Fibroblast of skin of left quadriceps (primary cell): ENCODE results near the gene PPP1R12A.

Source experiments
- DNase-seq, 2 experiments: peaks; one replicate each; pipeline ENCODE4 v3.0.0-alpha.2; 2013; ENCODE audit warnings: low read depth in 2 of 2

PPP1R12A gene

DNA sequence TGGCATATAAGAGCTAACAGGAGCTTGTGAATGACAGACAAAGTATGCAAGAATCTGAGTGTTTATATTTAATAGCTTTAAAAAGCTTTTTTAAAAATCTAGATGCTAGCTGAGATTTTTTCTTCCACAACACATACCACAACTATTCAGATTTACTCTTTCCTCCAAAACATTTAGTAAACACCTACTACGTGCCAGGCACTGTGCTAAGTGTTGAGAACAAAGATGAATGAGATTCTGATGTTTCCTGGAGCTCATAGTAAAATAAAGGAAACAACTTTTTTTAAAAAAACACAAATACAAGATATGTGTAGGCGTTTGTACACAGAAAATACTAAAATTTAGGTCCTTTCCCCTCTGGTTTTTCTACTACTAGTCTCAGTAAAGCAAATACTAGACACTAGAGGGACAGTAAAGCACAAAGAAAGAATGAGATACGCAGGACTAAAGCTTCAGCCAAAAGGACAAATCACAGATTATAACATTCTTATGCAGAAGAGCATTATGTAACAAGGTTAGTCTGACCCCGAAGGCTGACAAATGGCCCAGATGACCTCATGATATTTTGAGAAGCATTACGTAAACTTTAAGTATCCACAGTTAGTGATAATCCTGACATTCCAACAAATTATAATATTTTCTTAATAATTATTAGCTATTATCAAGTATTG lies 165.6 kb downstream of the PPP1R12A start:
- no peak for DNase-seq

DNA sequence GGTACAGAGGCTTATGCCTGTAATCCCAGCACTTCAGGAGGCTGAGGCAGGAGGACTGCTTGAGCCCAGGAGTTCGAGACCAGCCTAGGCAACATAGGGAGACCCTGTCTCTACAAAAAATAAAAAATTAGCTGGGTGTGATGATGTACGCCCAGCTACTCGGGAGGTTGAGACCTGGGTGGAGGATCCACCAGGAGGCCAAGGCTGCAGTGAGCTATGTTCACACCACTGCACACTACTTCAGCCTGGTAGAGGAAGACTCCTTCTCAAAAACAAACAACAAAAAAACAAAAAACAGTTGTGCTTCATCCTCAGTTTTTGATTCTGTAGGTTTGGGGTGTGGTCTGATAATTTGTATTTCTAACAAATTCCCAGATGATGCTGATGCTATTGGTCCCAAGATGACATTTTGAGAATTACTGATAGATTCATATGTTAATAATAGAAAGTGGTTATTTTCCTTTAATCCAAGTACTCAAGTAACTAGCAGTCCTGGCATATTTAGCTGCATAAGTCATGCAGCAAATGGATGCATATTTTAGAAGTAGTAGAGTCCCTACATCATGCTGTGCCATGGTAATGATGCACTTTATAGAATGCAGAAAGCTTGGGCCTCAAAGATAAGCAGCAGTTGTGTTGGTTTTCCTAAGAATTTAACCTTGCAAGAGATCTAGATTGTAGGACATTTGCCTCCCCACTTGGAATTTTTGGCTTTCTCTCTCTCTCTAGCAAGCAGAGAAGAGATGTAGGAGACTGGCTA lies 168.0 kb downstream of the PPP1R12A start:
- no peak for DNase-seq

DNA sequence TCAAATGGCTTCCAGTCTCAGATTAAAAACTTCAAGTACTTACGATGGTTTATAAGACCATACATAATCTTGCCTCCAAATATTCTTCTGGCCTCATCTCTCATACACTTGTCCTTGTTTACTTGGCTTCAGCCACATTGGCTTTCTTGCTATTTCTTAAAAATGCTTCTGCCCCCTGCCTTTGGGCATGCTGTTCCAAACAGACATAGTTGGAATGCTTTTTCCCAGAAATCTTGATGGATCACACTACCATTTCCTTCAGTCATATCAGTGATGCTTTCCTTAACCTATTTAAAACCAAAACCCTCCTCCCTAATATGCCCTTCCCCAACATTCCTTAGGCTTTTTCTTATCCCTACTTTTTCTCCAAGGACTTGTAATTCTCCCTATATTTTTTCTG lies 169.7 kb downstream of the PPP1R12A start:
- no peak for DNase-seq

DNA sequence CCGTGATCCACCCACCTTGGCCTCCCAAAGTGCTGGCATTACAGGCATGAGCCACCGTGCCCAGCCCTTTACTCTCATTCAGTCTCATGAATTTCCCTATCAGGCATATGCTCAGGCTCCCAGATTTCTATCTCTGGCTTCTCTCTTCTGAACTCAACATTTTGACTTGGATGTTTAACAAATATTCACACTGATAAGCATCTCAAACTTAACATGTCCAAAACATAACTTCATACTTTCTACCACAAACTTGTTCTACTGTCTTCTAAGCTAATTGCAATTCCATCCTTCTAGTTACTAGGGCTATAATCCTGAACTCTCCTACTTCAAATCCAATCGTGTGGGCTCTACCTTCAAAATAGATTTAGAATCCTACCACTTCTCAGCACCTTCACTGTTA lies 170.3 kb downstream of the PPP1R12A start:
- no peak for DNase-seq

- no peak for DNase-seq
Observed at GRCh38 chr12:79763766-79764452, 171.0 kb downstream of the PPP1R12A start.

DNA sequence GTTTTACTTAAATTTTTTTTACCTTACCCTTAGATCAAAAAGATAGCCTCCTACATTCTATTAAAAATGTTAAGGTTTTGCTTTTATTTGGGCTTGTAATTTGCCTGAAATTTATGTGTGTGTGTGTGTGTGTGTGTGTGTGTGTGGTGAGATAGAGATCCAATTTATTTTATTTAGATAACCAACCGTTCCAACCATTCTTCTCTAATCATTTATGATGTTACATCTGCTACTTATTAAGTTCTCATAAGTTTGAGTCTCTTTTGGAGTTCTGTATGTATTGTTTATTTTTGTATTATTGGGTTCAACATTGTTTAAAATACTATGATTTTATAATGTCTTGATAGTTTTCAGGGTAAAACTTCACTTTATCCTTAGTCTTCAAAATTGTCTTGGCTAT lies 173.6 kb downstream of the PPP1R12A start:
- no peak for DNase-seq

DNA sequence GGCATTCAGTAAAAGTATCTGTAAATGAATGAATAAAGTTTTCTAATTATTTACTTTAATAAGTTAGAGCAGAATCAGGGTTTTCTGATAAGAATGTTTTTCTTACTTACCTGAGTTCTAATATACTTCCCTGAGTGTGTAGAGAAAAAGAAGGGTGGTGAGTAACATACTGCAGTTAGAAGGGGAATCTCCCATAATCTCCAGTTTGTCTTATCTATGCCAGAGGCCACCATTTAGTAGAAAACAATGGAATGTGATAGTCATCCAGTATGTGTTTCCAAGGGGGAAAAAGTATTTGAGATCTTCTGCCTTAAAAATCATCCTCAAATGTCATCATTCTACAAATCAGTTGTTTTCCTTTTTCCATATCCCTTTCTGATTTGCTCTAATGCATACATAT lies 187.6 kb downstream of the PPP1R12A start:
- no peak for DNase-seq

DNA sequence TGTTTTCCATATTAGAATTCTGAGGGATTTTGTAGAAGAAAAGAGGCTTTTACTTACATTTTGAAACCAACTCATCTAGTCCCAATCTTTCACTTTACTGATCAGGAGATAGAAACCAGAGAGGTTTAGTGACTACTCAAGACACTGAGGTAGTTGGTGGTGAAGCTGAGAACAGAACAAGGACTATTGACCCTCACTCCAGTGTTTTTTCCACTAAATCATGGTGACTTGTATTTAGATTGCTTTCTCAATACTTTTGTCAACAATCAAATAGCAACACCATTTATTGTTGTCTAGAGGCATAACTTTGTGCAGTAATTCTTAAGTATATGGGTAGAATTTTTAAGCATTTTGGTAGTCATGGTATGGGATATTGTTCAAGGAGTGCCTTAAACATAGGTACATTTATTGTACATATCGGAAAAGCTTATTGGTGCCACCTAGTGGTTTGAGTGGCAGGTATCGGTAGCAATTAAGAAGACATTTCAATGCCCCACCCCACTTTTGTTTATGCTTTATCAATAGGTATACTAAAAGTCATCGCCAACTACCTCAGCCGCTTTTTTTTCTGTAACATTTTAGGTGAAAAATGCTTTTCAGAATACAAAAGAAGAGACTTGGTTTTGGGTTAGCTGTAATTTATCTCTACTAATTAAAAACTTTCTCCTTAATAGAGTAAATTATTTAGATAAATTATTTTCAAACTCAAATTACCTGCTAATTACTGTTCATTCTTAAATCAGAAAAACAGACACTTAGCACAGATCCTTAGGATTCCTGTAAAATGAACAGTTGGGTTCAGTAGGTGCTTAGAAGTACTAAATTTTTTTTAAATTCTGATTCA lies 196.8 kb downstream of the PPP1R12A start:
- DNase-seq: peak; percentile 47 to 49

GRCh38 chr12:79732638-79733037 lies 202.3 kb downstream of the PPP1R12A start:
- no peak for DNase-seq

DNA sequence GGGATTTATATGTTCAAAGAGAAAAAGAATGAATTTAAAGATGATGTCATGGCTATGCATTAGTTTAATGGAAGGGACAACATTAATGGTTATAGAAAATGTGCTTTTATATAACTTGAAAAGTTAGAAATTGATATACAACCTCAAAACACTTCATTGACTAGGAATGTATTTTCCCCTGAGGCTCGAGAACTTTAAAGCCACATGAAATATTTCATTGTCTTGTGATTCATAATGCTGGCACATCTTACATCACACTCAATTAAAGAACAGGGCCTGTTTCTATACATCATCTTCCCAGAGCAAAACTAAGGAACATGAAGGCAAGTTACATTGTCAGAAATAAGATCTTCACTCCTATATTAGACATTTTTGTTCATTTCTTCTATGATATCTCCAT lies 208.9 kb downstream of the PPP1R12A start:
- peak; percentile 69 to 75 for DNase-seq
